ENCODE measurements around the gene TCF4.

DNA sequence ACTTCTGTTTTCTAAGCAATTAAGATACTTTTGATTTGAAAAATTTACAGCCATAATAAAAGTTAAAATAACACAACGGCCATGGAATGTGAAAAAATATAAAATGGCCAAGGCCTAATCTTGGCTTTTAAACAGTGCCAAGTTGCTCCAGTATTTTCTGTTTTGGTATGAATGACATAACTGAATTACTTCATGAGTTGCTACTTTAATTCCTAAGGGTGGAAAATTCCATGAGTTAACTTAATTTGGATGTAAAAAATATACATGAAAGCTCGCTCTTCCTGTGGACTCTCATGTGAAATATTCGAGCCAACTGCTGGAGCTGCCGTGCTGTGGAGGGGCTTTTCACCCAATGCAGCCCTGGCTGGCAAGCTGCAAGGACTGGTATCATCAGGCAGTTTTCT lies 342.8 kb downstream of the TCF4 start:
- TF ChIP-seq POLR2AphosphoS5 (IDR thresholded peaks at IDR 0.05; ENCODE audit: borderline replicate concordance, low read depth, low read length) (no peak), EZH2 (IDR thresholded peaks at IDR 0.05) (no peak), FOXP2 (optimal IDR thresholded peaks at IDR 0.05; ENCODE audit: control extremely low read depth, extremely low read length, insufficient read depth) (no peak)
